ENCODE measurements around the gene PTPN11.
"Not testable (repeated sequence)": the region's sequence is repeated elsewhere in the genome, so short reads cannot be mapped to it uniquely, and the experiment has no call there.

PTPN11 gene

DNA sequence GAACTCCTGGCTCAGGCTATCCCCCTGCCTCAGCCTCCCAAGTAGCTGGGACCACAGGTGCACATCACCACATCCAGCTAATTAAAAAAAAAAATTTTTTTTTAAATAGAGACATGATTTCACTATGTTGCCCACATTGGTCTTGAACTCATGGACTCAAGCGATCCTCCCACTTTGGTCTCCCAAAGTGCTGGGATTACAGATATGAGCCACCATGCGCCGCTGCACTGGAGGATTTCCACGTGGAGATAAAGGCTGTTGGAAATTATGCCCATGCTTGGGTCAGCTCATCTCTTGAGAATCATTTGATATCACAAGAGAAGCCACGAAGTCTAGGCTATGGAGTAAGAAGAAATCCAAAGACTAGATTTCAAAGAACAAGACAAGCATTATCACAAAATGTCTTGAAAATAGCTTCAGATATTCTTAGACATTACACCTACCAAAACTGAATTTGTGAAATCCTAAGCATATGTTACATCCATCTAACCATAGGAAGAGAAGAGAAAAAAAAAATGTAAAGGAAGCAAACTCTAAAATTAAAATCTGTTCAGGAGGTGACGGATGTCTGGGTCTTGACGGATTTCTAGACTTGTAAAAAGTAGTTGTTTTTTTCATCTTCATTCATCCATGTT is 99.1 kb downstream of the PTPN11 start:
- TF ChIP-seq, protein P1, sequence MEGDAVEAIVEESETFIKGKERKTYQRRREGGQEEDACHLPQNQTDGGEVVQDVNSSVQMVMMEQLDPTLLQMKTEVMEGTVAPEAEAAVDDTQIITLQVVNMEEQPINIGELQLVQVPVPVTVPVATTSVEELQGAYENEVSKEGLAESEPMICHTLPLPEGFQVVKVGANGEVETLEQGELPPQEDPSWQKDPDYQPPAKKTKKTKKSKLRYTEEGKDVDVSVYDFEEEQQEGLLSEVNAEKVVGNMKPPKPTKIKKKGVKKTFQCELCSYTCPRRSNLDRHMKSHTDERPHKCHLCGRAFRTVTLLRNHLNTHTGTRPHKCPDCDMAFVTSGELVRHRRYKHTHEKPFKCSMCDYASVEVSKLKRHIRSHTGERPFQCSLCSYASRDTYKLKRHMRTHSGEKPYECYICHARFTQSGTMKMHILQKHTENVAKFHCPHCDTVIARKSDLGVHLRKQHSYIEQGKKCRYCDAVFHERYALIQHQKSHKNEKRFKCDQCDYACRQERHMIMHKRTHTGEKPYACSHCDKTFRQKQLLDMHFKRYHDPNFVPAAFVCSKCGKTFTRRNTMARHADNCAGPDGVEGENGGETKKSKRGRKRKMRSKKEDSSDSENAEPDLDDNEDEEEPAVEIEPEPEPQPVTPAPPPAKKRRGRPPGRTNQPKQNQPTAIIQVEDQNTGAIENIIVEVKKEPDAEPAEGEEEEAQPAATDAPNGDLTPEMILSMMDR (conservative IDR thresholded peaks at IDR 0.05; ENCODE audit: low read length) = no peak
- no peak for TF ChIP-seq EZH2phosphoT487 (IDR thresholded peaks at IDR 0.05; ENCODE audit: borderline replicate concordance)
- Histone ChIP-seq H2AFZ (ENCODE audit: low read length) (no peak overlapping the region), H3K9me3 (ENCODE audit: insufficient read depth, low read depth, low read length) (no peaks in the 10 kb centered on the region), H3K9ac (ENCODE audit: low read depth, low read length, poor library complexity, severe bottlenecking) (no peak overlapping the region), H3K9me2 (replicated peaks; ENCODE audit: low read depth, low read length) (no peaks in the 10 kb centered on the region), H3K79me2 (ENCODE audit: insufficient read depth, low read length) (no peaks in the 10 kb centered on the region), H3F3A (ENCODE audit: low read depth) (no peaks in the 10 kb centered on the region), H4K20me1 (ENCODE audit: insufficient read depth, low read length, poor library complexity, severe bottlenecking) (no peaks in the 10 kb centered on the region), H3K4me2 (ENCODE audit: low read depth, low read length, poor library complexity, severe bottlenecking) (no peak overlapping the region), H3K36me3 (ENCODE audit: insufficient read depth, low read length) (no peaks in the 10 kb centered on the region), H3K27me3 (ENCODE audit: insufficient read depth, low read length, poor library complexity, severe bottlenecking) (no peaks in the 10 kb centered on the region), H3K4me1 (ENCODE audit: insufficient read depth, low read length, poor library complexity, severe bottlenecking) (no peaks in the 10 kb centered on the region), H3K4me3 (ENCODE audit: low read length, poor library complexity, severe bottlenecking) (no peak overlapping the region)

- H2AFZ ChIP-seq (ENCODE audit: low read length) = no peak overlapping the region
- TF ChIP-seq EZH2phosphoT487 (IDR thresholded peaks at IDR 0.05; ENCODE audit: borderline replicate concordance) = no peak
- TF ChIP-seq, protein P1 (conservative IDR thresholded peaks at IDR 0.05; ENCODE audit: low read length) = no peak
- no peaks in the 10 kb centered on the region for H3K9me2 ChIP-seq (replicated peaks; ENCODE audit: low read depth, low read length)
- H3K79me2 ChIP-seq (ENCODE audit: insufficient read depth, low read length) = no peaks in the 10 kb centered on the region
- H3K4me2 ChIP-seq (ENCODE audit: low read depth, low read length, poor library complexity, severe bottlenecking) = no peak overlapping the region
- H3K4me1 ChIP-seq (ENCODE audit: insufficient read depth, low read length, poor library complexity, severe bottlenecking) = no peaks in the 10 kb centered on the region
- H4K20me1 ChIP-seq (ENCODE audit: insufficient read depth, low read length, poor library complexity, severe bottlenecking) = no peaks in the 10 kb centered on the region
- no peaks in the 10 kb centered on the region for H3K27me3 ChIP-seq (ENCODE audit: insufficient read depth, low read length, poor library complexity, severe bottlenecking)
- H3K36me3 ChIP-seq (ENCODE audit: insufficient read depth, low read length) = no peaks in the 10 kb centered on the region
- no peak overlapping the region for H3K9ac ChIP-seq (ENCODE audit: low read depth, low read length, poor library complexity, severe bottlenecking)
- no peaks in the 10 kb centered on the region for H3K9me3 ChIP-seq (ENCODE audit: insufficient read depth, low read depth, low read length)
- no peaks in the 10 kb centered on the region for H3F3A ChIP-seq (ENCODE audit: low read depth)
- H3K4me3 ChIP-seq (ENCODE audit: low read length, poor library complexity, severe bottlenecking) = no peak overlapping the region
These were observed 99.6 kb downstream of the PTPN11 start for GRCh38 chr12:112518365-112518735.

DNA sequence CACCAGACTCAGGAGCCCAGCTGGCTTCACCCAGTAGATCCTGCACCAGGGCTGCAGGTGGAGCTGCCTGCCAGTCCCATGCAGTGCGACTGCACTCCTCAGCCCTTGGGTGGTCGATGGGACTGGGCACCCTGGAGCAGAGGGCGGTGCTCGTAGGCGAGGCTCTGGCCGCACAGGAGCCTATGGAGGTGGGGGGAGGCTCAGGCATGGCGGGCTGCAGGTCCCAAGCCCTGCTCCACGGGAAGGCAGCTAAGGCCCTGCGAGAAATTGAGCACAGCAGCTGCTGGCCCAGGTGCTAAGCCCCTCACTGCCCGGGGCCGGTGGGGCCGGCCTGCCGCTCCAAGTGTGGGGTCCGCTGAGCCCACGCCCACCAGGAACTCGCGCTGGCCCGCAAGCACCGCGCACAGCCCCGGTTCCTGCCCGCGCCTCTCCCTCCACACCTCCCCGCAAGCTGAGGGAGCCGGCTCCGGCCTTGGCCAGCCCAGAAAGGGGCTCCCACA is 101.1 kb downstream of the PTPN11 start:
- H3K27me3 ChIP-seq (ENCODE audit: insufficient read depth, low read length, poor library complexity, severe bottlenecking); H3K4me3 ChIP-seq (ENCODE audit: low read length, poor library complexity, severe bottlenecking); H2AFZ ChIP-seq (ENCODE audit: low read length); H3K9me2 ChIP-seq (replicated peaks; ENCODE audit: low read depth, low read length); H3K4me1 ChIP-seq (ENCODE audit: insufficient read depth, low read length, poor library complexity, severe bottlenecking); H3K4me2 ChIP-seq (ENCODE audit: low read depth, low read length, poor library complexity, severe bottlenecking); H3K9ac ChIP-seq (ENCODE audit: low read depth, low read length, poor library complexity, severe bottlenecking); H3K79me2 ChIP-seq (ENCODE audit: insufficient read depth, low read length); H3F3A ChIP-seq (ENCODE audit: low read depth); H4K20me1 ChIP-seq (ENCODE audit: insufficient read depth, low read length, poor library complexity, severe bottlenecking); H3K36me3 ChIP-seq (ENCODE audit: insufficient read depth, low read length); H3K9me3 ChIP-seq (ENCODE audit: insufficient read depth, low read depth, low read length): not testable (repeated sequence)

GRCh38 chr12:112523856-112524255 is 105.1 kb downstream of the PTPN11 start:
- no peaks in the 10 kb centered on the region for H3K27me3 ChIP-seq (ENCODE audit: insufficient read depth, low read length, poor library complexity, severe bottlenecking)
- TF ChIP-seq, protein P1 (conservative IDR thresholded peaks at IDR 0.05; ENCODE audit: low read length) = no peak
- TF ChIP-seq EZH2phosphoT487 (IDR thresholded peaks at IDR 0.05; ENCODE audit: borderline replicate concordance) = no peak
- no peaks in the 10 kb centered on the region for H3K79me2 ChIP-seq (ENCODE audit: insufficient read depth, low read length)
- H3K9me2 ChIP-seq (replicated peaks; ENCODE audit: low read depth, low read length) = no peaks in the 10 kb centered on the region
- H3K4me2 ChIP-seq (ENCODE audit: low read depth, low read length, poor library complexity, severe bottlenecking) = no peak overlapping the region
- no peaks in the 10 kb centered on the region for H3K36me3 ChIP-seq (ENCODE audit: insufficient read depth, low read length)
- H2AFZ ChIP-seq (ENCODE audit: low read length) = no peak overlapping the region
- H3K9me3 ChIP-seq (ENCODE audit: insufficient read depth, low read depth, low read length) = no peaks in the 10 kb centered on the region
- no peaks in the 10 kb centered on the region for H3K4me1 ChIP-seq (ENCODE audit: insufficient read depth, low read length, poor library complexity, severe bottlenecking)
- no peak overlapping the region for H3K4me3 ChIP-seq (ENCODE audit: low read length, poor library complexity, severe bottlenecking)
- H3K9ac ChIP-seq (ENCODE audit: low read depth, low read length, poor library complexity, severe bottlenecking) = no peak overlapping the region
- H4K20me1 ChIP-seq (ENCODE audit: insufficient read depth, low read length, poor library complexity, severe bottlenecking) = no peaks in the 10 kb centered on the region
- no peaks in the 10 kb centered on the region for H3F3A ChIP-seq (ENCODE audit: low read depth)
